ENCODE results near the gene OPCML.

The OPCML gene

GRCh38 chr11:132504501-132505041 is 1027.7 kb downstream of the OPCML start:
- no peak for DNase-seq

- no peak for DNase-seq
These were observed 1030.9 kb downstream of the OPCML start for GRCh38 chr11:132501356-132501755.

GRCh38 chr11:132499661-132500060 is 1032.6 kb downstream of the OPCML start:
- no peak for DNase-seq

GRCh38 chr11:132496341-132496740 is 1036.0 kb downstream of the OPCML start:
- no peak for DNase-seq

GRCh38 chr11:132493801-132494200 is 1038.5 kb downstream of the OPCML start:
- DNase-seq = no peak

GRCh38 chr11:132490978-132491377 is 1041.3 kb downstream of the OPCML start:
- peak; percentile 81 for DNase-seq

GRCh38 chr11:132486060-132486459 is 1046.2 kb downstream of the OPCML start:
- DNase-seq = no peak

- peak; percentile 61 for DNase-seq
These were observed 1057.3 kb downstream of the OPCML start for GRCh38 chr11:132475026-132475425.

- DNase-seq = peak; percentile 58
These were observed 1059.7 kb downstream of the OPCML start for GRCh38 chr11:132472411-132473172.

GRCh38 chr11:132471466-132471865 is 1060.8 kb downstream of the OPCML start:
- DNase-seq = peak; percentile 62

- DNase-seq = no peak
These were observed 1065.3 kb downstream of the OPCML start for GRCh38 chr11:132466983-132467382.

GRCh38 chr11:132464939-132465338 is 1067.4 kb downstream of the OPCML start:
- no peak for DNase-seq

- peak; percentile 71 for DNase-seq
These were observed 1068.3 kb downstream of the OPCML start for GRCh38 chr11:132464003-132464342.

- DNase-seq = no peak
These were observed 1068.9 kb downstream of the OPCML start for GRCh38 chr11:132463295-132464002.

GRCh38 chr11:132459736-132460135 is 1072.6 kb downstream of the OPCML start:
- no peak for DNase-seq

- no peak for DNase-seq
These were observed 1074.9 kb downstream of the OPCML start for GRCh38 chr11:132457445-132457844.

- peak; percentile 79 for DNase-seq
These were observed 1075.5 kb downstream of the OPCML start for GRCh38 chr11:132456751-132457328.

GRCh38 chr11:132455044-132455443 is 1077.3 kb downstream of the OPCML start:
- no peak for DNase-seq

GRCh38 chr11:132453406-132453805 is 1078.9 kb downstream of the OPCML start:
- peak; percentile 70 for DNase-seq

GRCh38 chr11:132452616-132453015 is 1079.7 kb downstream of the OPCML start:
- no peak for DNase-seq

- DNase-seq = peak; percentile 38
These were observed 1080.2 kb downstream of the OPCML start for GRCh38 chr11:132451942-132452601.

GRCh38 chr11:132450631-132451030 is 1081.7 kb downstream of the OPCML start:
- DNase-seq = no peak

GRCh38 chr11:132448334-132448995 is 1083.8 kb downstream of the OPCML start:
- peak; percentile 95 for DNase-seq

Measured in fibroblast of upper back skin (primary cell).